NCI-H748 (cell line): Measurements from ENCODE around the gene TLE7.

Source experiments
- DNase-seq: peaks from one replicate; lab custom pipeline; 2025; ENCODE audit not compliant: unreplicated experiment; lab: John Stamatoyannopoulos, UW

Gene TLE7

GRCh38 chr16:71442051-71442440 lies at the start of gene TLE7:
TLE7 (minus strand) TSS chr16:71442054; CDS start chr16:71433324, 8,730 bp downstream.
- no peak for DNase-seq

GRCh38 chr16:71491054-71491453 lies 49.2 kb upstream of the TLE7 start:
- no peak for DNase-seq

- no peak for DNase-seq
Observed at GRCh38 chr16:71490361-71490760, 48.5 kb upstream of the TLE7 start.

- no peak for DNase-seq
Observed at GRCh38 chr16:71489122-71489521, 47.3 kb upstream of the TLE7 start, which contains the start of gene ZNF19. ZNF19 (minus strand) TSS chr16:71489324; CDS start chr16:71482114, 7,210 bp downstream.

GRCh38 chr16:71484006-71484893 lies 42.4 kb upstream of the TLE7 start:
- DNase-seq: peak; percentile 90

GRCh38 chr16:71482569-71482968 lies 40.7 kb upstream of the TLE7 start:
- no peak for DNase-seq

- DNase-seq: no peak
Observed at GRCh38 chr16:71480956-71481355, 39.1 kb upstream of the TLE7 start.

GRCh38 chr16:71479420-71479819 lies 37.6 kb upstream of the TLE7 start:
- peak; percentile 41 for DNase-seq

- no peak for DNase-seq
Observed at GRCh38 chr16:71476457-71477124, 34.7 kb upstream of the TLE7 start.

GRCh38 chr16:71474864-71475263 lies 33.0 kb upstream of the TLE7 start:
- no peak for DNase-seq

GRCh38 chr16:71473891-71474290 lies 32.0 kb upstream of the TLE7 start:
- no peak for DNase-seq

GRCh38 chr16:71472931-71473330 lies 31.1 kb upstream of the TLE7 start:
- DNase-seq: no peak

GRCh38 chr16:71472051-71472450 lies 30.2 kb upstream of the TLE7 start:
- no peak for DNase-seq

GRCh38 chr16:71467810-71468209 lies 26.0 kb upstream of the TLE7 start:
- DNase-seq: no peak

- no peak for DNase-seq
Observed at GRCh38 chr16:71464231-71464630, 22.4 kb upstream of the TLE7 start.

GRCh38 chr16:71461686-71462648 lies 20.1 kb upstream of the TLE7 start, which contains the start of gene ZNF23:
ZNF23 (minus strand) TSS chr16:71462247; CDS start chr16:71456796, 5,451 bp downstream.
- DNase-seq: peak; percentile 77

GRCh38 chr16:71460941-71461340 lies 19.1 kb upstream of the TLE7 start:
- no peak for DNase-seq

GRCh38 chr16:71460236-71460635 lies 18.4 kb upstream of the TLE7 start:
- no peak for DNase-seq

- no peak for DNase-seq
Observed at GRCh38 chr16:71459510-71459909, 17.7 kb upstream of the TLE7 start.

- DNase-seq: no peak
Observed at GRCh38 chr16:71456801-71457200, 14.9 kb upstream of the TLE7 start.

GRCh38 chr16:71453036-71453435 lies 11.2 kb upstream of the TLE7 start:
- DNase-seq: no peak
